GM12801 (cell line): ENCODE measurements around the gene NIPBL.

Experiments
- TF ChIP-seq, protein P1 (sequence below): IDR thresholded peaks from one replicate; pipeline ENCODE4 v1.5.1; 2011; ENCODE audit warnings: control low read depth; ENCODE audit not compliant: insufficient read length; ENCODE audit errors: extremely low read depth

NIPBL gene

GRCh38 chr5:37075399-37075950, 198.9 kb downstream of the NIPBL start:
- TF ChIP-seq, protein P1, sequence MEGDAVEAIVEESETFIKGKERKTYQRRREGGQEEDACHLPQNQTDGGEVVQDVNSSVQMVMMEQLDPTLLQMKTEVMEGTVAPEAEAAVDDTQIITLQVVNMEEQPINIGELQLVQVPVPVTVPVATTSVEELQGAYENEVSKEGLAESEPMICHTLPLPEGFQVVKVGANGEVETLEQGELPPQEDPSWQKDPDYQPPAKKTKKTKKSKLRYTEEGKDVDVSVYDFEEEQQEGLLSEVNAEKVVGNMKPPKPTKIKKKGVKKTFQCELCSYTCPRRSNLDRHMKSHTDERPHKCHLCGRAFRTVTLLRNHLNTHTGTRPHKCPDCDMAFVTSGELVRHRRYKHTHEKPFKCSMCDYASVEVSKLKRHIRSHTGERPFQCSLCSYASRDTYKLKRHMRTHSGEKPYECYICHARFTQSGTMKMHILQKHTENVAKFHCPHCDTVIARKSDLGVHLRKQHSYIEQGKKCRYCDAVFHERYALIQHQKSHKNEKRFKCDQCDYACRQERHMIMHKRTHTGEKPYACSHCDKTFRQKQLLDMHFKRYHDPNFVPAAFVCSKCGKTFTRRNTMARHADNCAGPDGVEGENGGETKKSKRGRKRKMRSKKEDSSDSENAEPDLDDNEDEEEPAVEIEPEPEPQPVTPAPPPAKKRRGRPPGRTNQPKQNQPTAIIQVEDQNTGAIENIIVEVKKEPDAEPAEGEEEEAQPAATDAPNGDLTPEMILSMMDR: no peak

DNA sequence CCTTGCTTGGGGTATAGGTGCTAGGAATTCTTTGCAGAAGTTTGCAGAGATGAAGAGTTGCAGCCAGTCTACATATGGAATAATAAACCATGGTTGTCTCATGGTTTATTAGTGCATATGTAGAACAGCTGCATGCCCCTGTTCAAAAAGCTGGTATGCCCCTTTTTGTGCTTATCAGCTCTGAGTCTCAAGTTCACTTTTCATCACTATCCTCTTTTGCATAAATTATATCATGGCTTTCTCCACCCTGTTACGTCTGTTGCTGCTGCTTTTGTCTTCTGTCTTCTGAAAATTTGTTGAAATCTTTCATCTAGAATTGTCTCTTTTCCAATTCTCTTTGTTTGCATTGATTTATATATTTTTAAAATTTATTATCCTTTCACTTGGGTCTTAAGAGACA, 200.6 kb downstream of the NIPBL start:
- TF ChIP-seq, protein P1: no peak

GRCh38 chr5:37080697-37081096, 204.1 kb downstream of the NIPBL start:
- TF ChIP-seq, protein P1: no peak

DNA sequence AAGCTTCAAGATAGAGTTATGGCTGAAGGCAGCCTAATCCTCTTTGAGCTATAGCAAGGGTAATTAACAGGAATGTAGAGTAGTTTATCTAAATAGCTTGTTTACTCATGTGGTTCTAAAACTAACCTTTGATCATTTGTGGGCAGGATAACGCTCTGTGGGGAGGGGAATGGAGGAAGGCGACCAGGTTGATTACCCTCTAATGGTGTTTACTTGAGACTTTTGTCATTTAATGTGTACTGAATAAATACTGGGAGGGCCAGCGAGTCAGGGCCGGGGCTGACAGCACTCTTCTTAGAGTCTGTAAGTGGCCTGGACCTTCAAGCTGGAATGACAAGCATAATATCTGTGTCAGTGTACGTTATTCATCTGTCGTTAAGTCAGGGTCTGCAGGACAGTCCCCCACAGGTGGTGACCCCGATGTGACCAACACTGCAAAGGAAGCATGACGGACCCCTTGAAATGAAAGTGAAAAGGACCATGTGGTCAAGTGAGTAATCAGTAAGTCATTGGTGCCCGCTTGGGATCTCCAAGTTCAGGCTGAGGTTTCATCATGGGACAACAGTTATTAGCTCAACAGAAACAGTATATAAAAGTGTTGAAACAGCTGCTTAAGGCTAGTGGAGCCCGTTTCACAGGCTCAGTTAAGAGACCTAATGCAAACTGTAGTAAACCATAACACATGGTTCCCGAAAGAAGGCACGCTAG, 210.1 kb downstream of the NIPBL start:
- TF ChIP-seq, protein P1: no peak

- TF ChIP-seq, protein P1: no peak
Measured at GRCh38 chr5:37088009-37088408, 211.4 kb downstream of the NIPBL start.

DNA sequence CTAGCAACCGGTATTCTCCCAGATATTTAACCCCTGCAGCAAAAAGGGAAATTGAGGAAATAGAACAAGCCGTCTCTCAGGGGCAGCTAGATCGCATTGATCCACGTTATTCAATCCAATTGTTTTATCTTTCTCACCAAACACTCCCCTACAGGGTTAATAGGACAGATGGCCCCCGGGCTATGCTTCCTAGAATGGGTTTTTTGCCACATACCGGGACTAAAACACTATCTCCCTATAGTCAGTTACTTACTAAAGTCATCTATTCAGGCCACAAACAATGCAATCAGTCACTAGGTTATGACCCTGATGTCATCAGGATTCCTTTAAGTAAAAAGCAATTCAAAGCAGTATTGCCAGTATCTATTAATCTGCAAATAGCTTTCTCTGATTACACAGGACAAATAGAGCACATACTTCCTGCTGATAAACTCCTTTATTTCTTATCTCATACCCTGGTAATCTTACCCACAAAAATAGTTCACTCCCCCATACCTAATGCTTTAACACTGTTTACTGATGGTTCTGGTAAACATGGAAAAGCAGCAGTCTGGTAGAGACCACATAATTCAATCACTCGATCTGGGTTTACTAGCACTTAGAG, 213.7 kb downstream of the NIPBL start:
- TF ChIP-seq, protein P1: no peak

- TF ChIP-seq, protein P1: no peak
Measured at GRCh38 chr5:37090781-37091180, 214.2 kb downstream of the NIPBL start.
